HepG2 (cell line): ENCODE data around the gene MCM10. TPM values are rescaled to one million over a fixed set of nuclear protein-coding genes. Genes with fewer than 3 reads are reported as not detected.

Experiments
- ATAC-seq: fragments of 200-7000 bp; cut with Tn5 transposase; 3 replicates; pipeline ENCODE4 v1.9.1; 2020; ENCODE audit warnings: mild to moderate bottlenecking, moderate library complexity
- BruUV-seq: library from RNA; stranded (reverse); fragments of 400-500 nt; replicated peaks from 2 replicates; lab custom pipeline; 2021; lab: Mats Ljungman, UMichigan
- CTCF ChIA-PET: fragments of 300-600 bp; formaldehyde crosslinking; extraction: SDS; loops from one replicate; lab custom pipeline; 2021; ENCODE audit warnings: low total read pairs, inconsistent platforms, low intra/inter-chr PET ratio; lab: Yijun Ruan, JAX
- POLR2A ChIA-PET: fragments of 350-600 bp; sonication (Branson Sonifier 250); formaldehyde crosslinking; loops from one replicate; lab custom pipeline; 2020; ENCODE audit warnings: antibody characterized with exemption, inconsistent platforms; lab: Yijun Ruan, JAX
- DNase-seq: peaks from one replicate; pipeline ENCODE4 v3.0.0-alpha.2; 2015; ENCODE audit warnings: low spot score
- FAIRE-seq: peaks from 3 replicates; lab custom pipeline; 2011; peaks lifted over from hg19 to GRCh38; lab: Jason Lieb, UNC
- H2AFZ ChIP-seq: one replicate; pipeline ENCODE4 v1.6.1; 2011; ENCODE audit warnings: low read length, inconsistent platforms
- H3K27ac ChIP-seq: fragments of 300-600 bp; 3 replicates; pipeline ENCODE4 v1.8.0; 2011; ENCODE audit warnings: mixed run types, mild to moderate bottlenecking, mixed read lengths, low read length, inconsistent platforms; ENCODE audit not compliant: insufficient read depth; ENCODE audit errors: extremely low read length
- H3K27me3 ChIP-seq, 2 experiments: fragments of 200-600 bp in 1 of 2; 2 replicates in 1 of 2; 3 replicates in 1 of 2; pipeline versions ENCODE4 v1.6.0 to v1.8.0; 2011; ENCODE audit warnings: low read length in 2 of 2, mild to moderate bottlenecking in 2 of 2, moderate library complexity in 2 of 2, inconsistent platforms in 1 of 2; ENCODE audit not compliant: insufficient read depth in 2 of 2, control insufficient read depth in 1 of 2
- H3K36me3 ChIP-seq, 2 experiments: fragments of 200-600 bp in 1 of 2; replicated peaks in 1 of 2; 2 replicates in 1 of 2; 3 replicates in 1 of 2; pipeline versions ENCODE4 v1.5.1 to v1.8.0; 2011; ENCODE audit warnings: low read length in 2 of 2, inconsistent platforms in 1 of 2; ENCODE audit not compliant: insufficient read depth in 2 of 2, control insufficient read depth in 1 of 2
- H3K4me1 ChIP-seq: 2 replicates; pipeline ENCODE4 v1.5.1; 2012; ENCODE audit warnings: low read length, inconsistent platforms; ENCODE audit not compliant: insufficient read depth
- H3K4me2 ChIP-seq: 2 replicates; pipeline ENCODE4 v1.6.0; 2011; ENCODE audit warnings: low read depth, low read length, inconsistent platforms
- H3K4me3 ChIP-seq, 3 experiments: fragments of 200-600 bp in 1 of 3; sonication (generic), shearing (Covaris generic) in 1 of 3; replicated peaks in 1 of 3; 2 replicates each; pipeline ENCODE4 v1.5.1; 2011 to 2016; ENCODE audit warnings: low read length in 3 of 3, inconsistent platforms in 2 of 3, low read depth in 2 of 3, mild to moderate bottlenecking in 2 of 3, control low read depth in 1 of 3, mixed read lengths in 1 of 3; ENCODE audit not compliant: insufficient read depth in 1 of 3
- H3K79me2 ChIP-seq: one replicate; pipeline ENCODE4 v1.6.1; 2011; ENCODE audit warnings: low read length, inconsistent platforms; ENCODE audit not compliant: insufficient read depth
- H3K9ac ChIP-seq: 2 replicates; pipeline ENCODE4 v1.6.0; 2011; ENCODE audit warnings: mild to moderate bottlenecking, low read depth, low read length, inconsistent platforms; ENCODE audit not compliant: insufficient read depth
- H3K9me3 ChIP-seq: 2 replicates; pipeline ENCODE4 v1.5.1; 2012; ENCODE audit warnings: mild to moderate bottlenecking, low read length
- H4K20me1 ChIP-seq: 2 replicates; pipeline ENCODE4 v1.6.0; 2011; ENCODE audit warnings: inconsistent platforms, mild to moderate bottlenecking, low read length, moderate library complexity; ENCODE audit not compliant: insufficient read depth
- CTCF ChIP-seq: sonication (generic); formaldehyde crosslinking; IDR thresholded peaks from 2 replicates; pipeline ENCODE4 v1.5.0; 2020; ENCODE audit warnings: mild to moderate bottlenecking, missing genetic modification reagents, moderate library complexity
- JUN ChIP-seq: sonication (generic); formaldehyde crosslinking; IDR thresholded peaks from 2 replicates; pipeline ENCODE4 v1.4.0; 2020; ENCODE audit warnings: mild to moderate bottlenecking, missing genetic modification reagents
- MAFG ChIP-seq: sonication (generic); formaldehyde crosslinking; IDR thresholded peaks from 2 replicates; pipeline ENCODE4 v1.5.1; 2020; ENCODE audit warnings: mild to moderate bottlenecking, missing genetic modification reagents
- SALL1 ChIP-seq: sonication (generic); formaldehyde crosslinking; IDR thresholded peaks from 2 replicates; pipeline ENCODE4 v1.8.0; 2022; ENCODE audit warnings: mild to moderate bottlenecking, missing genetic modification reagents
- ZFP90 ChIP-seq: sonication (generic); formaldehyde crosslinking; IDR thresholded peaks from 2 replicates; pipeline ENCODE4 v1.8.0; 2022; ENCODE audit warnings: missing genetic modification reagents, mild to moderate bottlenecking, inconsistent platforms, borderline replicate concordance
- ZNF687 ChIP-seq: sonication (generic); formaldehyde crosslinking; IDR thresholded peaks from 2 replicates; pipeline ENCODE4 v1.5.1; 2020; ENCODE audit warnings: mild to moderate bottlenecking, missing genetic modification reagents, moderate library complexity
- WGBS: methylation state at CpG from one replicate; pipeline ENCODE4 v1.1.6; 2017; ENCODE audit warnings: low lambda C conversion rate; 5-methylcytosine and 5-hydroxymethylcytosine counted together
- in situ Hi-C: cut with HindIII; loops from 2 replicates; pipeline ENCODE4 v1.10.0; 2017; ENCODE audit warnings: low pct_unique_long_range_greater_than_20kb; ENCODE audit not compliant: extremely low pct_ligation_motif_present
- intact Hi-C: fragments of 100-400 bp; cut with micrococcal nuclease; formaldehyde crosslinking; loops from one replicate; pipeline ENCODE4 v1.10.0; 2022; ENCODE audit not compliant: unreplicated experiment
- polyA plus RNA-seq, 8 experiments: library from polyadenylated mRNA; depleted of rRNA in 3 of 8; stranded (reverse) in 7 of 8; unstranded in 1 of 8; fragments of >200 nt; fragmentation: Illumina TruSeq in 4 of 8; extraction: Trizol in 4 of 8; gene quantifications; 2 replicates each; pipeline versions ENCODE4 v1.2.1 to v1.2.3, GENCODE V29; 2011 to 2016; ENCODE audit warnings: low read depth in 4 of 8, missing spikeins in 1 of 8, mixed read lengths in 1 of 8; ENCODE audit not compliant: insufficient read depth in 1 of 8
- total RNA-seq, 5 experiments: library from RNA; depleted of rRNA; stranded (reverse); fragments of >200 nt; fragmentation: Illumina TruSeq; extraction: Trizol; gene quantifications; 2 replicates each; pipeline ENCODE4 v1.2.3, GENCODE V29; 2016; ENCODE audit warnings: low read depth in 1 of 5

The MCM10 gene
- total and polyA plus RNA-seq, 2 of the 13 experiments (the other 11 are each of a cell fraction or from before 2014, with no cell fraction given): 2.8 to 31.3 TPM

- BruUV-seq: no TSS peak
- Histone ChIP-seq H3K9me3 (no peaks in the 10 kb centered on the region), H3K79me2 (no peaks in the 10 kb centered on the region), H2AFZ (no peak overlapping the region), H3K4me1 (peaks cover 17% of the 10 kb centered on the region; the same call in 1 of the 2 replicates), H4K20me1 (no peaks in the 10 kb centered on the region), H3K27ac (no peak overlapping the region), H3K4me3 (no peak overlapping the region), H3K36me3 (no peaks in the 10 kb centered on the region), H3K4me2 (no peak overlapping the region), H3K9ac (no peak overlapping the region), H3K27me3 (no peaks in the 10 kb centered on the region)
- DNase-seq (no peak), ATAC-seq (no peak; the same call in 2 of the 3 replicates), FAIRE-seq (no peak)
- in situ Hi-C loops (no loop called here), intact Hi-C loops (loop anchor here (10.0 kb wide), 1 partner anchor 53 kb away; no protein-coding TSS in a partner anchor)
- ChIA-PET CTCF (interaction anchor here (3.2 kb wide), 1 partner anchor 81 kb away, joined by 9 read pairs; no protein-coding TSS in a partner anchor), POLR2A (no interaction called here)
- TF ChIP-seq CTCF (CRISPR knock-in tag) (no peak), MAFG (CRISPR knock-in tag) (no peak)
- WGBS: 84% methylated on average over 8 of the region's 8 CpGs
Observed at GRCh38 chr10:13221572-13221971, 60.2 kb downstream of the MCM10 start.

- Histone ChIP-seq H3K4me2 (peak overlapping the region; percentile 30; the same call in 1 of the 2 replicates), H3K4me3 (no peak overlapping the region), H3K27ac (no peak overlapping the region), H3K79me2 (no peaks in the 10 kb centered on the region), H3K9me3 (no peaks in the 10 kb centered on the region), H4K20me1 (no peaks in the 10 kb centered on the region), H3K36me3 (no peaks in the 10 kb centered on the region), H2AFZ (no peak overlapping the region), H3K9ac (no peak overlapping the region), H3K4me1 (peaks cover 17% of the 10 kb centered on the region; the same call in 1 of the 2 replicates), H3K27me3 (no peaks in the 10 kb centered on the region)
- no TSS peak for BruUV-seq
- no peak for FAIRE-seq
- intact Hi-C loops (loop anchor here (10.0 kb wide), 1 partner anchor 53 kb away; no protein-coding TSS in a partner anchor), in situ Hi-C loops (no loop called here)
- ChIA-PET CTCF (no interaction called here), POLR2A (no interaction called here)
- TF ChIP-seq JUN (no peak), ZNF687 (CRISPR knock-in tag) (peak; percentile 40), SALL1 (CRISPR knock-in tag) (peak; percentile 13; the same call in 1 of the 2 replicates), ZFP90 (no peak)
- 22% methylated on average over 5 of the region's 6 CpGs for WGBS
- peak; percentile 74 for ATAC-seq
- DNase-seq: no peak
Observed at GRCh38 chr10:13222151-13222550, 60.8 kb downstream of the MCM10 start.
